Measurements from ENCODE around the gene PRDM4.
A peak's percentile ranks its signal among the peaks of the same experiment; 100 is the strongest.
"Not testable (repeated sequence)": the region's sequence is repeated elsewhere in the genome, so short reads cannot be mapped to it uniquely, and the experiment has no call there.

Gene PRDM4

GRCh38 chr12:107774349-107775029 lies 13.6 kb upstream of the PRDM4 start, which contains the start of gene ASCL4:
TSS of gene ASCL4 (plus strand) at chr12:107774704. CDS start at chr12:107775219, 515 bp downstream.
- no peak for DNase-seq (ENCODE audit: low spot score)

DNA sequence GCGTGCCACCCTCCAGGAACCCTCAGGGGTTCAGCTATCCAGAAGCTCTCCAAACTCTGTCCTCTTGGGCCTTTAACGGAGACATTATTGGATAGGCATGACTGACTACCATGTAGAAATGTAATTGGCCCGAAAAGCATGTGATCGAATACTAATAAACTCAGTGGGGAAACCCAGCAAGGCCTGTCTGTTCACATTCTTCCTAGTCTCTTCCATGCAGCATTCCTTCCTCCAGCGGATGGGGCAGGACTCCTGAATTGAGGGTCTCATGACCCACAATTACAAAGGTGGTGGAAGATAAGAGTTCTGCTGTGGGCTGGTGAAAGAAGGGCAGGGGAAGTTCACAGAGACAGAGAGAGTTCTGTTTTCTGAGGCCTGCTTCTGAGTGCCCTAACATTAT lies 6.5 kb upstream of the PRDM4 start:
- no peak for DNase-seq (ENCODE audit: low spot score)

- no peak for DNase-seq (ENCODE audit: low spot score)
These were observed 4.4 kb upstream of the PRDM4 start for GRCh38 chr12:107765316-107765715.

DNA sequence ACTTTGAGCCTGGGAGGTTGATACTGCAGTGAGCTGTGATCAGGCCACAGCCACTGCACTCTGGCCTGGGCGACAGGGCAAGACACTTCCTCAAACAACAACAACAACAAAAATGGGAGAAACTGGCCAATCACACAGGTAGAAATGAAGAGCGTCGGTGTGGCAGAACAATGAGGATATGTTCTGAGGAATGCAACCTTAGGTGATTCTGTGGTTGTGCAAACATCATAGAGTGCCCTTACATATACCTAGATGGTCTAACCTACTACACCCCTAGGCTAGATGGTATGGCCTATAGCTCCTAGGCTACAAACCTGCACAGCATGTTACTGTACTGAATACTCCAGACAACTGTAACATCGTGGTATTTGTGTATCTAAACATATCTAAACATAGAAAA lies 3.7 kb upstream of the PRDM4 start:
- no peak for DNase-seq (ENCODE audit: low spot score)

DNA sequence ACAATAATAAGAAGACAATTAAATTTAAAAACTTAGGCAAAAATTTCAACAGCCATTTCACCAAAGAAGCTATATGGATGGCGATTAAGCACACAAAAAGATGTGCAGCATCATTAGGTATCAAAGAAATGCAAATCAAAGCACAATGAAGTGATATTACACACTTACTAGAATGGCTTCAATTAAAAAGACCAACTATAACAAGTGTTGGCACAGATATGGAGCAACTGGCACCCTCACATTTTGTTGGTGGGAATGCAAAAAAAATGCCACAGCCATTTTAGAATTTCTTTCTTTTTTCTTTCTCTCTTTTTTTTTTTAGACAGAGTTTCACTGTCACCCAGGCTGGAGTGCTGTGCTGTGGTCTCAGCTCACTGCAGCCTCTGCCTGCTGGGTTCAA lies 1.9 kb upstream of the PRDM4 start:
- no peak for DNase-seq (ENCODE audit: low spot score)

DNA sequence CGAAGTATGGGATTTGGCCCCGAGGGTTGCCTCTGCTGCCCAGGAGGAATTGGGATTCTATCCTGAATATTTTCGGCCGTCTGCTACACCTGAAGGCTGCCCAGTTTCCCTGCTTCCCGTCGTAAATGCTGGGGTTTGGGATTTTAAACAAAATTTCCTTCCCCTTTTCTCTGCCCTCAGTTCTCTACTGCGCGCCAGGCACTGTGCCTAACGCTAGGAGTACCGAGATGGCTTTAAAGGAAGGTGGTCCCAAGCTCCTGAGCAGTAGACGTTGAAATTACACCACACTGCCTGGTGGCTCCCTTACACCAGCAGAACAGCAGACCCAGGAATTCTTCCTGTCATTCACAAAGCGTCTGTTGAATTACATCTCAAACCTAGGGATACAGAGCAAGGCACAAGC lies 566 bp upstream of the PRDM4 start:
- no peak for DNase-seq (ENCODE audit: low spot score)

- DNase-seq (ENCODE audit: low spot score) = peak; percentile 26
These were observed 629 bp downstream of the PRDM4 start for GRCh38 chr12:107760207-107760808.

DNA sequence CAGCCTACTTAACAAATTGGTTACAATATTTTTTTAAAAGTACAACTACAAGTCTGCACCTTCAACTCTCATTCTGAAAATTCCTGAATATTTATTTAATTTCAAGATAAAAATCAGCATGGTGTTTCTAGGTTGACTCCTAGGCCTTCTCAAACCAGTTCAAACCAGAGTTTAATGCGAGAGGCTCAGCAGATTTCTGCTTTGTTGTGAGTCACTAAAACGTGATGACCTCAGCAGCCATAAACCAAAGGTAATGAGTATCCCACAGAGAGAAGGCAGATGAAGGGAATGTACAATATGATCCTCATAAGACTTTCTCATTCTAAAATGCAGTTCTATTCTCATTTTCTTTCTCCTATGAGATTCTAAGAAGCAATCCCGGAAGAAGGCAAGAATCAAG lies 1.5 kb downstream of the PRDM4 start:
- DNase-seq (ENCODE audit: low spot score) = peak; percentile 75

DNA sequence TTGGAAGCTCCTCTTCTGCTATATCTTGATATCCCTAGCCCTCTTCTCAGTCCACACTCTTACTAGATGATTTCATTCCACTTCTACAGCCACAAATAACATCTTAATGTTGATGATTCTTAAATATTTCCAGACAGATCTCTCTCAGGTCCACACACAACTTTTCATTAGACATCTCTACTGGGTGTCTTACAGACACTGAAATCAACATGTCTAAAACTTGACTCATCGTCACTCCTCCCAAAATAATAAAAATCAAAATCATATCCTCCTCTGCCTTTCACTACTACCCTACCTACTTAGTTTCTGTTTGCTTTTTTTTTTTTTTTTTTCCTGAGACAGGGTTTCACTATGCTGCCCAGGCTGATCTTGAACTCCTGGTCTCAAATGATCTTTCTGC lies 11.9 kb downstream of the PRDM4 start:
- no peak for DNase-seq (ENCODE audit: low spot score)

GRCh38 chr12:107748472-107748871 lies 12.5 kb downstream of the PRDM4 start:
- no peak for DNase-seq (ENCODE audit: low spot score)

GRCh38 chr12:107736914-107737313 lies 24.0 kb downstream of the PRDM4 start:
- no peak for DNase-seq (ENCODE audit: low spot score)

DNA sequence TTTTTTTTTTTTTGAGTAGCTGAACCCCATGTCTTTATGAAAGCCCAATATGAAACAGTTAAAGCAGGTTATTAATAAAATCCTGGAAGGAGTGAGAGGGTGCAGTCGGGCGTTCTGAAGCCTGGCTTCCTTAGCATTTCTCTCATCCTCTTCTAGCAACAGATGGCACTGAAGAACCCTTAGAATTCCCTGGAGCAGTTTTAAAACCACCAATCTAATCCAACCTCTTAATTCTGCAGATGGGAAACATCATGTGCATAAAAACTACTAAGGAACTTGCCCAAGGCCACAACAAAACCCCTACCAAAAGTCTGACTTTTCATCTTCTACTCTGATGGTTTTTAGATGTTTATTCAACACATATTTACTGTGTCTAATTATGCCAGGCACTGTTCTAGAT lies 25.2 kb downstream of the PRDM4 start:
- no peak for DNase-seq (ENCODE audit: low spot score)

DNA sequence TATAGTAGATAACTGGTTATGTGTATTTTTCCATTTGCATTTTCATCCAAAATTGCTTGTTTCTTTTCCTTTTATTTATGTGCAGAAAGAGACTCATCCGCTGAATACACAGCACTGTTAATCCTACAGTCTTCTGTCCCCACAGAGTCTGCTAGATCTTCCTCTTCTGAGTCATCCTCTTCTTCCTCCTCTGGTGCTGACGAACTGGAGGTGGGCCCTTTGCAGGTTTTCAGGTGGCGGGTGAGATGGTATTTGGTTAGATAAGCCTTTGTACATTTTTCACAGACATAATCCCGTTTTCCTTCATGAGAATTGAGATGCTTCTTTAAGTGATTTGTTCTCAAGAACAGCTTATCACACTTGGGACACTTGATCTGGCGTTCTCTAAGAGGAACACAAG lies 26.8 kb downstream of the PRDM4 start:
- DNase-seq (ENCODE audit: low spot score) = peak; percentile 6

GRCh38 chr12:107732365-107732764 lies 28.6 kb downstream of the PRDM4 start:
- no peak for DNase-seq (ENCODE audit: low spot score)

DNA sequence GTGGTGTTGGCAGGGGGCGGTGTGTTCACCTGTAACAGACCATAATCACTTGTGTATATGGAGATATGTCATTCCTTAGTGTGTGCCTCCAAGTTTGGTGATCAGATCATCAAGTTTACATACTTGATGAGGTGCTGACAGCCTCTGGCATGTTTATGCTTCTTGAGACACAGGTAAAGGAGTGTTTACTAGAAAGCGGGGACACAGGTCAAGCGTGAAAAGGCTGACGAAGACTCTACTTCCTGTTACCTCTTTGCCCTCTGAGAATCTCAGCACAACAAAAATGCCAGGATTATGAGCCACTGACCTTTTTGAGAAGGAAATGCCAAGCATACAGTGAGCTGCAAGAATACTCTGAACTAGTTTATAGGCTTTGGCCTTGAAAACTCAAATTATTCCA lies 29.6 kb downstream of the PRDM4 start:
- no peak for DNase-seq (ENCODE audit: low spot score)

- DNase-seq (ENCODE audit: low spot score) = no peak
These were observed 30.2 kb downstream of the PRDM4 start for GRCh38 chr12:107730618-107731341.

DNA sequence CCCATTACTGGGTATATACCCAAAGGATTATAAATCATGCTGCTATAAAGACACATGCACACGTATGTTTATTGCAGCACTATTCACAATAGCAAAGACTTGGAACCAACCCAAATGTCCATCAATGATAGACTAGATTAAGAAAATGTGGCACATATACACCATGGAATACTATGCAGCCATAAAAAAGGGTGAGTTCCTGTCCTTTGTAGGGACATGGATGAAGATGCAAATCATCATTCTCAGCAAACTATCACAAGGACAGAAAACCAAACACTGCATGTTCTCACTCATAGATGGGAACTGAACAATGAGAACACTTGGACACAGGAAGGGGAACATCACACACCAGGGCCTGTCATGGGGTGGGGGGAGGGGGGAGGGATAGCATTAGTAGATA lies 33.2 kb downstream of the PRDM4 start:
- not testable (repeated sequence) for DNase-seq (ENCODE audit: low spot score)

DNA sequence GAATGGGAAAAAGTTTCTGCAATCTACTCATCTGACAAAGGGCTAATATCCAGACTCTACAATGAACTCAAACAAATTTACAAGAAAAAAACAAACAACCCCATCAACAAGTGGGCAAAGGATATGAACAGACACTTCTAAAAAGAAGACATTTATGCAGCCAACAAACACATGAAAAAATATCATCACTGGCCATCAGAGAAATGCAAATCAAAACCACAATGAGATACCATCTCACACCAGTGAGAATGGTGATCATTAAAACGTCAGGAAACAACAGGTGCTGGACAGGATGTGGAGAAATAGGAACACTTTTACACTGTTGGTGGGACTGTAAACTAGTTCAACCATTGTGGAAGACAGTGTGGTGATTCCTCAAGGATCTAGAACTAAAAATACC lies 33.6 kb downstream of the PRDM4 start:
- not testable (repeated sequence) for DNase-seq (ENCODE audit: low spot score)

- DNase-seq (ENCODE audit: low spot score) = peak; percentile 23
These were observed 42.3 kb downstream of the PRDM4 start for GRCh38 chr12:107718606-107719005.

DNA sequence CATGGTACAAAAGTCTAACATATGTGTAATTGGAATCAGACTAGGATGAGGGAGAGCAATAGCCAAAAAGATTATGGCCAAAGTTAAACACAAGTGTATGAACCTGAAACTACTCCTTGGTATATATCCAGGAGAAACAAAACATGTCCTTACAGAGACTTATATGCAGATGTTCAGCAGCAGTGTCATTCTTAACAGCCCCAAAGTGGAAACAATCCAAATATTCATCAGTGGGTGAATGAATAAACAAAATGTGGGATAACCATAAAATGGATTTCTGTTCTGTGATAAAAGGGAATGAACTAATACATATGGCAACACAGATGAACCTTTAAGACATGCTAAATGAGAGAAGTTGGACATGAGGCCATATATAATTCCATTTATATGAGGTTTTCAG lies 45.2 kb downstream of the PRDM4 start:
- DNase-seq (ENCODE audit: low spot score) = no peak

DNA sequence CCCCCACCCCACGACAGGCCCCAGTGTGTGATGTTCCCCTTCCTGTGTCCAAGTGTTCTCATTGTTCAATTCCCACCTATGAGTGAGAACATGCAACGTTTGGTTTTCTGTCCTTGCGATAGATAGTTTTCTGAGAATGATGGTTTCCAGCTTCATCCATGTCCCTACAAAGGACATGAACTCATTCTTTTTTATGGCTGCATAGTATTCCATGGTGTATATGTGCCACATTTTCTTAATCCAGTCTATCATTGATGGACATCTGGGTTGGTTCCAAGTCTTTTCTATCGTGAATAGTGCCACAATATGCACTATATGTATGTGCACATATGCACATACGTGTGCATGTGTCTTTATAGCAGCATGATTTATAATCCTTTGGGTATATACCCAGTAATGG lies 55.4 kb downstream of the PRDM4 start:
- not testable (repeated sequence) for DNase-seq (ENCODE audit: low spot score)

- DNase-seq (ENCODE audit: low spot score) = no peak
These were observed 56.9 kb downstream of the PRDM4 start for GRCh38 chr12:107704041-107704440.

- no peak for DNase-seq (ENCODE audit: low spot score)
These were observed 58.8 kb downstream of the PRDM4 start for GRCh38 chr12:107702106-107702505.

Data from activated CD4-positive, alpha-beta T cell treated with anti-CD3 and anti-CD28 coated beads, Interleukin-2, Interleukin-4, amounts not matched to agents 100 ng/mL and 50 ng/mL, durations not matched to agents 16 hours and 8 hours (primary cell).